Raji (cell line): ENCODE data around the gene ETFB.

Source experiments
- POLR2A ChIP-seq: IDR thresholded peaks from 2 replicates; pipeline ENCODE4 v1.6.1; 2011; ENCODE audit warnings: low read depth, low read length, control low read depth; ENCODE audit not compliant: insufficient read depth

The ETFB gene

DNA sequence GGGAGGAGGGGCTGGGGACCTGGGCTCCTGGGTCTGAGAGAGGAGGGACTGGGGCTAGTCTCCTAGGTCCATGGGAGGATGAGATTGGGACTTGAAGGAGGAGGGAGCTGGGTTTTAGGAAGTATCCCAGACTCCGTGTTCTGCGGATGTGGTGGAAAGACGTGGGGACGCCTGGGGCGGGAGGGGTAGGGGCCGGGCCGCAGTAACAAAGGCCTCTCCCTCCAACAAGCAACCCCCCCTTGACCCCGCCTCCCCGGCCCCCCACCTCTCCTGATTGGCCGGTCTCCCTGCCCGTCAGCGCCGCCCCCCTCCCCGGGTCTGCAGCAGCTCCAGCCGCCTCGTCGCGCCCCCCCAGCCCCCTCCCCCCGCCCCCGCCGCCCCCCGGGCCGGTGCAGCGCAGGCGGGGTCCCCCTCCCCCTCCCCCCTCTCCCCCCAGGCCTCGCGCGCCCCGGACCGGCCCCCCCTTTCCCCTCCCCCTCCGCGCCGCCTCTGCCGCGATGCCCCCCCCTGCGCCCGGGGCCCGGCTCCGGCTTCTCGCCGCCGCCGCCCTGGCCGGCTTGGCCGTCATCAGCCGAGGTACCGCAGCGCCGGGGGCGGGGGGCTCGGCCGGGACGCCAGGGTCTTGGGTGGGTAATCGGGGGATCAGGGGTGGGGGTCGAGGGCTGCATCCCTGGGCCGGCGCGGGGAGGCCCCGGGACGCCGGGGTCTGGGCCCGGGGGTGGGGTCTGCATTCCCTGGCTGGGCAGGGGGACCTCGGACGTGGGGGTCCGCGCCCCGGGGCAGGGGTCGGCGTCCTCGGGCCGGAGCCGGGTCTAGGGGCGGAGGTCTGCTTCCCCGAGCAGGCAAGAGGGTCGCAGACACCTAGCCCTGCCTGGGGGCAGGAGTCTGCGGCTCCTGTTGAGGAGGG is 54.6 kb downstream of the ETFB start, which contains the start of gene IGLON5:
TSS of gene IGLON5 (plus strand) at position 294 of the 907 bp plus-strand sequence. CDS start at position 498, 204 bp downstream.
- no peak for TF ChIP-seq POLR2A

- no peak for TF ChIP-seq POLR2A
Measured at GRCh38 chr19:51305479-51305878, 60.7 kb downstream of the ETFB start.

- TF ChIP-seq POLR2A: no peak
Measured at GRCh38 chr19:51301266-51301665, 64.9 kb downstream of the ETFB start.

DNA sequence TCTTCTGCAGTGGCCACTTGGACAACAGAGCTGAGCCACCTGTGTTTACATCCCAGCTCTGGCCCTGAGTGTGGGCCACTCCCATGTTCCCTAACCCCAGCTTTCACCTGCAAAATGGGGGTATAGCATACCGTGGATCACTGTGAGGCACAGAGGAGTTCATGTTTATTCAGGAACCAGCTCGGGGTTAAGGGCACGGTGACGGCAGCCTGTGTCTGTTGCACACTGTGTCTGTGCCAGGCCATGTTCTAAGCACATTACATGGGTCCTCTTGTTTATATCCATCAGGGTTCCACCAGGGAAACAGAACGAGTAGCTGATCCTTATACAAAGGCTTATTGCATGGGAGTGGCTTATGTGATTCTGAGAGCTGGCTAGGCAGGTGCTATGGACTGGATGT is 68.8 kb downstream of the ETFB start:
- no peak for TF ChIP-seq POLR2A

DNA sequence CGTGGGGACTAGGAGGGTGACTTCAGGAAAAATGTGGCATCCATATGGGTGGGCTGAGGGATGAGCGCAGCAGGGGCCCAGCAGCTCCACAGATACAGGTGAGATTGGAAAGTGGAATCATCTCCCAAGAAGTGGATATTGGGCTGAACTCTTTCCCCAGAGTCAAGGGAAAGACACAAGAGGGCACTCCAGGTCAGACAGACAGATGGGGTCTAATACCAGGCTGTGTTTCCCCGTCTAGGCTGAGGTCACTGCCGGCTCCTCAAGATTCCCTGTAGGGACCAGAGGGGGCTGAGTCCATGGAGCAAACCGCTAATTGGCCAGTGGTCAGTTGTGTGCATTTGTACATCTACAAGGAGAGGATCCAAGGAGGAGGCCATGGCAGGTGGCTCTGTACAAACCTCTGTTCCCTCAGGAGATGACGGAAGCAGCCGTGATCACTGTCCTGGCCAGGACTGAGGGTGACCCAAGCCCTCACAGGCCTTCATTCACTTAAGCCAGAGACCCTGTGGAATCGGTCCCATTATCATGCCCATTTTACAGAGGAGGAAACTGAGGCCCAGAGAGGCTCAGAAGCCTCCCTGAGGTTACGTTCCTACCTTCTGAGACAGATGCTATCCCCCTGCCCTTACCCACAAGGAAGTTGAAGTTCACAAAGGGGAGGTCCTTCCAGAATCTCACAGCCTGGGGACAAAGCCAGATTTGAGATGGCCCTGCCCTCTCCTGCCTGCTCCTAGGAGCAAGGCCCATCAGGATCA is 69.7 kb downstream of the ETFB start:
- TF ChIP-seq POLR2A: no peak

- no peak for TF ChIP-seq POLR2A
Measured at GRCh38 chr19:51295382-51296126, 70.6 kb downstream of the ETFB start.
